Measurements from ENCODE around the gene ACTR3.
A peak's percentile ranks its signal among the peaks of the same experiment; 100 is the strongest.
"Not testable (repeated sequence)": the region's sequence is repeated elsewhere in the genome, so short reads cannot be mapped to it uniquely, and the experiment has no call there.

ACTR3 gene

GRCh38 chr2:113905886-113906285, 16.0 kb downstream of the ACTR3 start:
- no peak for DNase-seq (ENCODE audit: low read depth in 3 of 3)

- no peak for DNase-seq (ENCODE audit: low read depth in 3 of 3)
Observed at GRCh38 chr2:113906647-113907046, 16.8 kb downstream of the ACTR3 start.

- no peak for DNase-seq (ENCODE audit: low read depth in 3 of 3)
Observed at GRCh38 chr2:113907297-113907696, 17.4 kb downstream of the ACTR3 start.

- peak; percentile 39 to 50 (median 40) for DNase-seq (ENCODE audit: low read depth in 3 of 3)
Observed at GRCh38 chr2:113910110-113910717, 20.3 kb downstream of the ACTR3 start.

GRCh38 chr2:113910967-113911678, 21.2 kb downstream of the ACTR3 start:
- DNase-seq (ENCODE audit: low read depth in 3 of 3) = no peak

DNA sequence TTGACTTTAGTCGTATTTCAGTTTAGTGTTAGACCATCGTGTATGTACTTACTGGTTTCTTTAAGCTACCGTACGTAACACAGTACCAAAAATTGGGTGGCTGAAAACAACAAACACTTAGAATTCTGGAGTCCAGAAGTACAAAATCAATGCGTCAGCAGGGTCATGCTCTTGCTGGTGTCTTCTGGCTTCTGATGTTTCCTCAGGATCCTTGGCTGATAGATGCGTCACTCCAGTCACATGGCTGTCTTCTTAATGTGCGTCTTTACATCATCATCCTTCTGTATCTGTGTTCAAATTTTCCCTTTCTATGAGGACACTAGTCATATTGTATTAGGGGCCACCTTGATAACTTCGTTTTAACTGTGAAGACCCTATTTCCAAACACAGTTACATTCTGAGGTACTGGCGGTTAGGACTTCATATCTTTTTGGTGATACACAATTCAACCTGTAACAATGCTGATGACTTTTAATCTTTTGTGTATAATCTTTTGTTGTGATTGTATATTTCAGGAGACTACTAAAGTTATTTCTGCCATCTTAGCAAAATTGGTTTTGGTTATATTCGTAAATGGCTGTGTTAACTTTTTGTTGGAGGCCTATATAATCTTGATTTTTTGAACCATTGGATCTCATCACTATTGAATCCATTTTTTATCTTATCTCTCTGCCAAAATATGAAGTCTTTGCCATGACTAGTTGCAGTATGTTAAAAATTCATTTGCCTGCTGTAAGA, 25.4 kb downstream of the ACTR3 start:
- DNase-seq (ENCODE audit: low read depth in 3 of 3) = no peak

- no peak for DNase-seq (ENCODE audit: low read depth in 3 of 3)
Observed at GRCh38 chr2:113918229-113918628, 28.3 kb downstream of the ACTR3 start.

DNA sequence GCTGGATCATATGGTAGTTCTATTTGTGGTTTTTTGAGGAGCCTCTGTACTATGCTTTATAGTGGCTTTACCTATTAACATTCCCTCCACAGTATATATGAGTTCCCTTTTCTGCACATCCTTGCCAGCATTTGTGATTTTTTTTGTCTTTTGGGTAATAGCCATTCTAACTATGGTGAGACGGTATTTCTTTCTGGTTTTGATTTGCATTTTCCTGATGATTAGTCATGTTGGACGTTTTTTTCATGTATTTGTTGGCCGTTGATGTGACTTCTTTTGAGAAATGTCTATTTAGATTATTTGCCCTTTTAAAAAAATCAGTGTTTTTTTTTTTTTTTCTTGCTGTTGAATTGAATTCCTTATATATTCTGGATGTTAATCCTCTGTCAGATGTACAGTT, 31.1 kb downstream of the ACTR3 start:
- no peak for DNase-seq (ENCODE audit: low read depth in 3 of 3)

- no peak for DNase-seq (ENCODE audit: low read depth in 3 of 3)
Observed at GRCh38 chr2:113922335-113922734, 32.4 kb downstream of the ACTR3 start.

DNA sequence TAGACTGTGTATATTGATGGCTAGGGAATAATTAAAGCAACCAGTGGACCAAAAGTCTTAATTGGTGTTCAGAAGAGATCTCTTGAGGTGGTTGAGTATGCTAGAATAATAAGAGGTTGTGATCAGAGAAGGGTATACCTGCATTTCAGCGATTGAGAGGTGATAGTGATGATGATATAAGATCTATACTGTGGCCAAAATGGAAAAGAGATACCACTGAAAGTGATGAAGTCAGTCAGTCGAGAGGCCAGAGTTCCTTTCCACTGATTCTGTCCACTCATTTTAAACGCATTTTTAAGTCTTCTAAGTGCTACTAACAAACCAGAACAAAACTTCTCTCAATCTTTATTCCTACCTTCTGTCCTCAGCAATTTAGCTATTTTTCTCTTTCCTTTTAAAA, 32.9 kb downstream of the ACTR3 start:
- DNase-seq (ENCODE audit: low read depth in 3 of 3) = no peak

GRCh38 chr2:113925884-113926283, 36.0 kb downstream of the ACTR3 start:
- no peak for DNase-seq (ENCODE audit: low read depth in 3 of 3)

- no peak for DNase-seq (ENCODE audit: low read depth in 3 of 3)
Observed at GRCh38 chr2:113926314-113926713, 36.4 kb downstream of the ACTR3 start.

DNA sequence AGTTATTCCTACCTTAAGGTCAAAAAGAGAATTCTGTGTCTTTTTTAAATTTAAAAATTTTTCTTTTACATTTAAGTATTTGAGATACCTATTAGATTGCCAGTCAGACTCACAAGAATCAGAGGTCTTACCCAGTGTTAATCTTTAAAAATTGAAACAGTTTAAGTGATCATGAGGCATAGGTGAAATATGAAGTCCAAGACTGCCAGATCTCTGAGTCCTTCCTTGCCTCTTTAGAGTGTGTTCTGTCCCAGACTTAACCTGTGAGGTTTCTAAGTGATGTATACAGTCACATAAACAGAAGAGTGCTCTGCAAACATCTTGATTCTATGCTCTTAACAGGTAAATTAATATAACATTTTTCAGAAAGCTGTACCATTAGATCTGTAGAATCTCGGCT, 40.6 kb downstream of the ACTR3 start:
- DNase-seq (ENCODE audit: low read depth in 3 of 3) = no peak

DNA sequence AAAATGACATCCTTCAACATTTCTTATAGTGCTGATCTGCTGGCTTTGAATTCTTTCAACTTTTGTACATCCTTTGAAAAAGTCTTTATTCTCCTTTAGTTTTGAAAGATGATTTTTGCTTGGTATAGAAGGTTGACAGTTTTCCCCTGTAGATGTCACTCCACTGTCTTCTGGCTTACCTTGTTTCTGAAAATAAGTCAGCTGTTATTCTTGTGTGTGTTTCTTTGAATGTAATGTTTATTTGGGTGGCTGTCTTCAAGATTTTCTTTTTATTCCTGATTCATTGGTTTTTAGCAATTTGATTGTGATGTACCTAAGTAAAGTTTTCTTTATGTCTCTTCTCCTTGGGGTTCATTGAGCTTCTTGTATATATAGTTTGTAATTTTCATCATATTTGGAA, 47.6 kb downstream of the ACTR3 start:
- no peak for DNase-seq (ENCODE audit: low read depth in 3 of 3)

- DNase-seq (ENCODE audit: low read depth in 3 of 3) = no peak
Observed at GRCh38 chr2:113940891-113941290, 51.0 kb downstream of the ACTR3 start.

- DNase-seq (ENCODE audit: low read depth in 3 of 3) = not testable (repeated sequence)
Observed at GRCh38 chr2:113945784-113946183, 55.9 kb downstream of the ACTR3 start.

DNA sequence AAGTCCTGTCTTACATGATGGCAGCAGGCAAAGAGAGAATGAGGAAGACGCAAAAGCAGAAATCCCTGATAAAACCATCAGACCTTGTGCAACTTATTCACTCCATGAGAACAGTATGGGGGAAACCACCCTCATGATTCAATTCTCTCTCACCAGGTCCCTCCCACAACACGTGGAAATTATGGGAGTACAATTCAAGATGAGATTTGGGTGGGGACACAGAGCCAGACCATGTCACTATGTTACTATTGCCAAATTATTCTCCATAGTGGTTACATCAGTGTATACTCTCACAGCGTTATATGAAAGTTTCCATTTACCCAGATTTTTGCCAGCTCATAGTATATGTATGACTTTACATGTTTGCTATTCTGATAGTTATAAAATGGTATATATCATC, 61.0 kb downstream of the ACTR3 start:
- DNase-seq (ENCODE audit: low read depth in 3 of 3) = not testable (repeated sequence)

DNA sequence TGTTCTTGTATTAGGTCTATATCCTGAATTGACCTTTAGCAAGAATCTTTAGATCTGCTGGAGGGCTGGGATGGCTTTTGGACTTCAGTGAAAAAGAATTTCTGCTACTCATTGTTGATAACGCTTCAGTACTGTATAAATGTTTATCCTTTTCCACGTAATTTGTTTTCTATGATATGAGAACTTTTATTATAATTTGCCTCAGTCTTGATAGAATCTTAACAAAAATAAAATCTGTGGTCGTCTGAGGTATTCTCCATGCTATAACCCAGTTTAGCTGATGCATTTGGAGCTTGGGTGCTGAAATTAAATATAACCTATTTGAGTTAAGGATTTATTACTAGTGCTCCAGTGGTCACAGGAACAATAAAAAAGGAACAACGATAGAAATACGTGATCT, 71.1 kb downstream of the ACTR3 start:
- DNase-seq (ENCODE audit: low read depth in 3 of 3) = no peak

- DNase-seq (ENCODE audit: low read depth in 3 of 3) = no peak
Observed at GRCh38 chr2:113962692-113963480, 73.0 kb downstream of the ACTR3 start.

DNA sequence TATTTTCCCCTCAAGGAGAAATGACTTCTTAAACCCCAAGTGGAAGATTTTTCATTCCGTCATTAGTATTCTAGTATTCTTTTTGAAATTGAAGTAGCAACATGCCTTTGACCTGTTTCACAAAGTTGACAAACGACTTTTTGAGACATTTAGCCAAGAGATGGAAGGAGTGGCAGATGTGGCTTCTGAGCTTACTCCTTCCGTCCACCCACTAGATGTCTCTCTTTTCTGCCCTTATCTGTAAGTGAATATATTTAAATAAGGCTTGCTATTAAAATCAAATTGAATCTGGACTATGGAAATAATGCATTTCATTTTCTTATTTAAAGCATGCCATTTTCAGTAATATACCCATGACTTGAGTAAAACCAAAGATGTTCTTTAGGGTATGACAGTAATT, 74.1 kb downstream of the ACTR3 start:
- no peak for DNase-seq (ENCODE audit: low read depth in 3 of 3)

DNA sequence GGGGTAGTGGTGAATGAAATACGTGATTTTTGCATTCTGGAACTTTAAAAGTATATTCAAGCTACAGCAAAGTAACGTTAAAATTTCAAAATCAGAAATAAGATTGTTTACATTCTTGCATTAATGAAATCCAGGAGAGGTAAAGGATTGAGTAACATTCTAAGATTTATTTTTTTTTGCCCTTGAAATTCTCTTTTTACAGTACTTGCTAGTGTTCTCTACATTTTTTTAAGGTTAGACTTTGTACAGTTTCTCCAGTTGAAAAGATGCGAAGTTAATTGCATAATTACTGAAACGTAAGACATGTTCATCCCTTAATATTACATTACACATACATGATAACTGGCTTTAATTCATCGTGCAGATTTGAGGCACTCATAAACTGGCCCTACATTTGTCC, 74.5 kb downstream of the ACTR3 start:
- no peak for DNase-seq (ENCODE audit: low read depth in 3 of 3)

DNA sequence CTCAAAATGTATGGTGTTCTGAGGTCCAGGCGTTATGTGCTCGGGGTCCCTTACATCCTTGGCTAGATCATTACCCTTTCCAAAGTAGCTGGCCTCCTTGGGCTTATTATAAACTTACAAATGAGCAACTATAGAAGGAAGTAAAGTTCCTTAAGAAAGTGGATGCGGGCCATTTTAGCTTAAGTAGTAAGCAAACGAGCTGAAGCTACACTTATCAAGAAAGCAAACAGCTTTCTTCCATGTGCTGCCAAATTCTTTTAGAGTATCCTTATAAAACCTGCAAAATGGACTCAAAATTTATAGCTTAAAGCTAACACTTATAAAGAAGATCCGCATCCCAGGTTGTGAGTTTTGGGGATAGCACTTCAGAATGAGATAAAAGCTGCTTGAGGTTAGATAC, 75.3 kb downstream of the ACTR3 start:
- DNase-seq (ENCODE audit: low read depth in 3 of 3) = no peak

Data from stimulated activated CD4-positive, alpha-beta T cell treated with anti-CD3 and anti-CD28 coated beads, TNF-alpha, amount 100 ng/mL, for 24 hours (primary cell).